HG02610 (cell line): ENCODE measurements around the gene ERG.

Experiments used
- ATAC-seq: cut with Tn5 transposase; IDR thresholded peaks from one replicate; pipeline ENCODE4 v1.9.1; 2021; ENCODE audit warnings: mild to moderate bottlenecking, moderate library complexity; ENCODE audit not compliant: unreplicated experiment

ERG gene

GRCh38 chr21:38340131-38340530, 158.1 kb downstream of the ERG start:
- ATAC-seq, result no peak

- ATAC-seq, result no peak
Observed at GRCh38 chr21:38337793-38338192, 160.5 kb downstream of the ERG start.

- ATAC-seq, result no peak
Observed at GRCh38 chr21:38334866-38335265, 163.4 kb downstream of the ERG start.

- no peak for ATAC-seq
Observed at GRCh38 chr21:38333301-38334272, 164.7 kb downstream of the ERG start.

GRCh38 chr21:38330666-38331065, 167.6 kb downstream of the ERG start:
- no peak for ATAC-seq
